ENCODE data around the gene CPED1.
"Not testable (repeated sequence)": the region's sequence is repeated elsewhere in the genome, so short reads cannot be mapped to it uniquely, and the experiment has no call there.

CPED1 gene

GRCh38 chr7:120960714-120961113, 27.8 kb upstream of the CPED1 start:
- H3K36me3 Mint-ChIP-seq (ENCODE audit: low read depth), result peaks cover 26% of the 10 kb centered on the region
- ATAC-seq (no peak), DNase-seq (no peak)
- no peaks in the 10 kb centered on the region for H3K9me3 Mint-ChIP-seq
- H3K27ac Mint-ChIP-seq, result no peak overlapping the region
- no peaks in the 10 kb centered on the region for H3K27me3 Mint-ChIP-seq
- peaks cover 15% of the 10 kb centered on the region for H3K4me1 Mint-ChIP-seq
- H3K4me3 Mint-ChIP-seq, result no peak overlapping the region

GRCh38 chr7:120961638-120962173, 26.8 kb upstream of the CPED1 start:
- H3K36me3 Mint-ChIP-seq (ENCODE audit: low read depth), result peaks cover 24% of the 10 kb centered on the region
- no peak for DNase-seq
- no peak overlapping the region for H3K4me3 Mint-ChIP-seq
- no peaks in the 10 kb centered on the region for H3K9me3 Mint-ChIP-seq
- H3K27ac Mint-ChIP-seq, result no peak overlapping the region
- ATAC-seq, result no peak
- H3K4me1 Mint-ChIP-seq, result peaks cover 13% of the 10 kb centered on the region
- no peaks in the 10 kb centered on the region for H3K27me3 Mint-ChIP-seq

GRCh38 chr7:120964088-120964487, 24.4 kb upstream of the CPED1 start:
- Mint-ChIP-seq H3K4me1 (peaks cover 13% of the 10 kb centered on the region), H3K9me3 (no peaks in the 10 kb centered on the region), H3K27ac (no peak overlapping the region), H3K36me3 (ENCODE audit: low read depth) (peaks cover 29% of the 10 kb centered on the region), H3K27me3 (no peaks in the 10 kb centered on the region), H3K4me3 (no peak overlapping the region)
- DNase-seq, result no peak
- ATAC-seq, result no peak

GRCh38 chr7:120966961-120967360, 21.6 kb upstream of the CPED1 start:
- no peak for ATAC-seq
- DNase-seq, result no peak
- Mint-ChIP-seq H3K4me1 (peaks cover 1% of the 10 kb centered on the region), H3K27ac (no peak overlapping the region), H3K36me3 (ENCODE audit: low read depth) (peaks cover 34% of the 10 kb centered on the region), H3K4me3 (no peak overlapping the region), H3K9me3 (no peaks in the 10 kb centered on the region), H3K27me3 (no peaks in the 10 kb centered on the region)

- Mint-ChIP-seq H3K36me3 (ENCODE audit: low read depth) (peaks cover 30% of the 10 kb centered on the region), H3K9me3 (no peaks in the 10 kb centered on the region), H3K4me3 (no peak overlapping the region), H3K27ac (no peak overlapping the region), H3K27me3 (no peaks in the 10 kb centered on the region), H3K4me1 (no peaks in the 10 kb centered on the region)
- ATAC-seq (no peak), DNase-seq (no peak)
These were observed 14.7 kb upstream of the CPED1 start for GRCh38 chr7:120973849-120974248.

GRCh38 chr7:120979765-120980499, 8.6 kb upstream of the CPED1 start:
- Mint-ChIP-seq H3K36me3 (ENCODE audit: low read depth) (peaks cover 2% of the 10 kb centered on the region), H3K9me3 (no peaks in the 10 kb centered on the region), H3K4me1 (peaks cover 8% of the 10 kb centered on the region), H3K27me3 (no peaks in the 10 kb centered on the region), H3K4me3 (no peak overlapping the region), H3K27ac (no peak overlapping the region)
- ATAC-seq (no peak), DNase-seq (no peak)

- Mint-ChIP-seq H3K9me3 (no peaks in the 10 kb centered on the region), H3K27ac (no peak overlapping the region), H3K4me3 (no peak overlapping the region), H3K36me3 (ENCODE audit: low read depth) (peaks cover 2% of the 10 kb centered on the region), H3K27me3 (peaks cover 2% of the 10 kb centered on the region), H3K4me1 (peaks cover 8% of the 10 kb centered on the region)
- DNase-seq, result no peak
- no peak for ATAC-seq
These were observed 7.4 kb upstream of the CPED1 start for GRCh38 chr7:120981117-120981516.

GRCh38 chr7:120981888-120982615, 6.5 kb upstream of the CPED1 start:
- no peaks in the 10 kb centered on the region for H3K9me3 Mint-ChIP-seq
- DNase-seq (no peak), ATAC-seq (peak; percentile 52)
- H3K4me3 Mint-ChIP-seq, result no peak overlapping the region
- H3K27ac Mint-ChIP-seq, result no peak overlapping the region
- peaks cover 2% of the 10 kb centered on the region for H3K36me3 Mint-ChIP-seq (ENCODE audit: low read depth)
- H3K4me1 Mint-ChIP-seq, result peaks cover 8% of the 10 kb centered on the region
- peaks cover 3% of the 10 kb centered on the region for H3K27me3 Mint-ChIP-seq

- Mint-ChIP-seq H3K4me1 (peaks cover 18% of the 10 kb centered on the region), H3K27me3 (peaks cover 18% of the 10 kb centered on the region)
- not testable (repeated sequence) for DNase-seq; H3K36me3 Mint-ChIP-seq (ENCODE audit: low read depth); H3K9me3 Mint-ChIP-seq; ATAC-seq; H3K27ac Mint-ChIP-seq; H3K4me3 Mint-ChIP-seq
These were observed 4.9 kb upstream of the CPED1 start for GRCh38 chr7:120983592-120983991.

GRCh38 chr7:120984406-120984805, 4.1 kb upstream of the CPED1 start:
- Mint-ChIP-seq H3K9me3 (no peaks in the 10 kb centered on the region), H3K4me3 (no peak overlapping the region), H3K27me3 (peaks cover 26% of the 10 kb centered on the region), H3K27ac (no peak overlapping the region), H3K4me1 (peaks cover 25% of the 10 kb centered on the region), H3K36me3 (ENCODE audit: low read depth) (no peaks in the 10 kb centered on the region)
- ATAC-seq (no peak), DNase-seq (no peak)

- DNase-seq (no peak), ATAC-seq (no peak)
- Mint-ChIP-seq H3K4me1 (peaks cover 23% of the 10 kb centered on the region), H3K27me3 (peaks cover 35% of the 10 kb centered on the region), H3K9me3 (no peaks in the 10 kb centered on the region), H3K27ac (no peak overlapping the region), H3K36me3 (ENCODE audit: low read depth) (no peaks in the 10 kb centered on the region), H3K4me3 (no peak overlapping the region)
These were observed 3.3 kb upstream of the CPED1 start for GRCh38 chr7:120985130-120985758.

- H3K36me3 Mint-ChIP-seq (ENCODE audit: low read depth), result no peaks in the 10 kb centered on the region
- H3K27ac Mint-ChIP-seq, result no peak overlapping the region
- ATAC-seq (no peak), DNase-seq (no peak)
- H3K4me1 Mint-ChIP-seq, result peaks cover 23% of the 10 kb centered on the region
- H3K27me3 Mint-ChIP-seq, result peaks cover 41% of the 10 kb centered on the region
- H3K9me3 Mint-ChIP-seq, result no peaks in the 10 kb centered on the region
- H3K4me3 Mint-ChIP-seq, result no peak overlapping the region
These were observed 2.7 kb upstream of the CPED1 start for GRCh38 chr7:120985839-120986238.

- H3K4me3 Mint-ChIP-seq, result no peak overlapping the region
- no peaks in the 10 kb centered on the region for H3K36me3 Mint-ChIP-seq (ENCODE audit: low read depth)
- ATAC-seq (no peak), DNase-seq (no peak)
- H3K27me3 Mint-ChIP-seq, result peaks cover 41% of the 10 kb centered on the region
- no peaks in the 10 kb centered on the region for H3K9me3 Mint-ChIP-seq
- no peak overlapping the region for H3K27ac Mint-ChIP-seq
- peaks cover 23% of the 10 kb centered on the region for H3K4me1 Mint-ChIP-seq
These were observed 1.9 kb upstream of the CPED1 start for GRCh38 chr7:120986650-120987049.

- no peak for ATAC-seq
- no peaks in the 10 kb centered on the region for H3K36me3 Mint-ChIP-seq (ENCODE audit: low read depth)
- no peak for DNase-seq
- H3K4me1 Mint-ChIP-seq, result peaks cover 17% of the 10 kb centered on the region
- H3K9me3 Mint-ChIP-seq, result no peaks in the 10 kb centered on the region
- peaks cover 42% of the 10 kb centered on the region for H3K27me3 Mint-ChIP-seq
- no peak overlapping the region for H3K4me3 Mint-ChIP-seq
- no peak overlapping the region for H3K27ac Mint-ChIP-seq
These were observed 1.2 kb upstream of the CPED1 start for GRCh38 chr7:120987280-120987679.
